SK-N-SH (cell line): ENCODE results near the gene PHACTR3. TPM values are rescaled to one million over a fixed set of nuclear protein-coding genes. Genes with fewer than 3 reads are reported as not detected.

ENCODE experiments used
- CTCF ChIA-PET: fragments of 300-600, 350-600 bp; formaldehyde crosslinking; extraction: SDS; loops from one replicate; lab custom pipeline; 2021; lab: Yijun Ruan, JAX
- POLR2A ChIA-PET: fragments of 350-600 bp; sonication (Branson Sonifier 250); formaldehyde crosslinking; extraction: SDS; loops from one replicate; lab custom pipeline; 2020; ENCODE audit warnings: antibody characterized with exemption, inconsistent platforms; lab: Yijun Ruan, JAX
- DNase-seq: peaks from one replicate; pipeline ENCODE4 v3.0.0; 2012
- H2AFZ ChIP-seq: fragments of 200-600 bp; sonication (generic); 2 replicates; pipeline ENCODE4 v1.8.1; 2016; ENCODE audit warnings: antibody characterized with exemption, mild to moderate bottlenecking, low read depth
- H3F3A ChIP-seq: fragments of 200-600 bp; sonication (generic); replicated peaks from 2 replicates; pipeline ENCODE3; 2016; ENCODE audit warnings: antibody characterized with exemption, mild to moderate bottlenecking; ENCODE audit not compliant: insufficient read depth
- H3K27ac ChIP-seq, 2 experiments: fragments of 200-500 bp in 1 of 2; fragments of 200-600 bp in 1 of 2; sonication (Bioruptor generic) in 1 of 2; sonication (generic), shearing (Covaris generic) in 1 of 2; 2 replicates each; pipeline versions ENCODE4 v1.5.1 to v1.6.1; 2014 to 2016; ENCODE audit warnings: low read depth in 2 of 2, inconsistent platforms in 1 of 2, low read length in 1 of 2, mild to moderate bottlenecking in 1 of 2, mixed read lengths in 1 of 2
- H3K27me3 ChIP-seq: fragments of 200-600 bp; sonication (generic), shearing (Covaris generic); 2 replicates; pipeline ENCODE4 v1.6.1; 2016; ENCODE audit warnings: mixed run types; ENCODE audit not compliant: insufficient read depth
- H3K36me3 ChIP-seq, 2 experiments: fragments of 200-500 bp in 1 of 2; fragments of 200-600 bp in 1 of 2; sonication (Bioruptor generic) in 1 of 2; sonication (generic) in 1 of 2; replicated peaks in 1 of 2; 2 replicates each; pipeline versions ENCODE3 to v1.5.1; 2014 to 2016; ENCODE audit warnings: low read length in 1 of 2, mild to moderate bottlenecking in 1 of 2; ENCODE audit not compliant: insufficient read depth in 2 of 2, control insufficient read depth in 1 of 2
- H3K4me1 ChIP-seq, 2 experiments: fragments of 200-500 bp in 1 of 2; fragments of 200-600 bp in 1 of 2; sonication (Bioruptor generic) in 1 of 2; sonication (generic), shearing (Covaris generic) in 1 of 2; 2 replicates each; pipeline versions ENCODE4 v1.5.1 to v1.6.1; 2014 to 2016; ENCODE audit warnings: low read depth in 1 of 2, low read length in 1 of 2, mixed run types in 1 of 2; ENCODE audit not compliant: insufficient read depth in 2 of 2, control insufficient read depth in 1 of 2
- H3K4me2 ChIP-seq: fragments of 200-600 bp; sonication (generic), shearing (Covaris generic); 2 replicates; pipeline ENCODE4 v1.6.1; 2017; ENCODE audit warnings: mixed run types
- H3K4me3 ChIP-seq, 2 experiments: fragments of 200-500 bp in 1 of 2; fragments of 200-600 bp in 1 of 2; sonication (Bioruptor generic) in 1 of 2; sonication (generic), shearing (Covaris generic) in 1 of 2; 2 replicates each; pipeline versions ENCODE4 v1.5.1 to v1.8.1; 2014 to 2016; ENCODE audit warnings: low read depth in 2 of 2, inconsistent platforms in 1 of 2, low read length in 1 of 2, mild to moderate bottlenecking in 1 of 2, mixed read lengths in 1 of 2, moderate library complexity in 1 of 2
- H3K79me2 ChIP-seq: fragments of 200-600 bp; sonication (generic); 2 replicates; pipeline ENCODE4 v1.8.1; 2017; ENCODE audit warnings: mild to moderate bottlenecking; ENCODE audit not compliant: insufficient read depth
- H3K9ac ChIP-seq: fragments of 200-600 bp; sonication (generic); 2 replicates; pipeline ENCODE4 v1.6.1; 2017; ENCODE audit warnings: mixed run types
- H3K9me2 ChIP-seq: fragments of 200-600 bp; sonication (generic); 2 replicates; pipeline ENCODE4 v1.6.1; 2017; ENCODE audit warnings: mixed run types
- H3K9me3 ChIP-seq: fragments of 200-600 bp; sonication (generic); 2 replicates; pipeline ENCODE4 v1.6.1; 2017; ENCODE audit warnings: mixed run types, mild to moderate bottlenecking, moderate library complexity
- H4K20me1 ChIP-seq: fragments of 200-600 bp; sonication (generic); 2 replicates; pipeline ENCODE4 v1.6.1; 2017; ENCODE audit warnings: mild to moderate bottlenecking, mixed run types; ENCODE audit not compliant: insufficient read depth
- EZH2phosphoT487 ChIP-seq: fragments of 200-600 bp; sonication (generic); IDR thresholded peaks from 2 replicates; pipeline ENCODE4 v1.6.1; 2017; ENCODE audit warnings: low read depth, mixed run types, mild to moderate bottlenecking, antibody characterized with exemption, moderate library complexity, borderline replicate concordance
- FOSL2 ChIP-seq: IDR thresholded peaks from 2 replicates; pipeline ENCODE4 v1.4.0; 2012; ENCODE audit warnings: low read depth, mild to moderate bottlenecking, moderate library complexity, borderline replicate concordance
- FOXJ3 ChIP-seq: sonication (generic); formaldehyde crosslinking; IDR thresholded peaks from 2 replicates; pipeline ENCODE4 v1.5.1; 2020; ENCODE audit warnings: mild to moderate bottlenecking, missing genetic modification reagents
- FOXM1 ChIP-seq: IDR thresholded peaks from 2 replicates; pipeline ENCODE4 v1.4.0; 2012; ENCODE audit warnings: low read depth, mild to moderate bottlenecking
- GABPA ChIP-seq: IDR thresholded peaks from 2 replicates; pipeline ENCODE4 v1.4.0; 2012; ENCODE audit warnings: low read depth, mild to moderate bottlenecking
- GATA2 ChIP-seq: sonication (generic); formaldehyde crosslinking; IDR thresholded peaks from 2 replicates; pipeline ENCODE4 v1.5.0; 2020; ENCODE audit warnings: mild to moderate bottlenecking, missing genetic modification reagents
- IRF3 ChIP-seq: fragments of 150-350 bp; IDR thresholded peaks from 2 replicates; pipeline ENCODE4 v1.6.1; 2016; ENCODE audit warnings: mild to moderate bottlenecking, low read depth, low read length
- MAX ChIP-seq: IDR thresholded peaks from 2 replicates; pipeline ENCODE4 v1.4.0; 2012; ENCODE audit warnings: low read depth
- MEF2A ChIP-seq: IDR thresholded peaks from 2 replicates; pipeline ENCODE4 v1.4.0; 2012; ENCODE audit warnings: low read depth, borderline replicate concordance
- NFIC ChIP-seq: IDR thresholded peaks from 2 replicates; pipeline ENCODE4 v1.4.0; 2012; ENCODE audit warnings: borderline replicate concordance
- POLR2AphosphoS5 ChIP-seq: IDR thresholded peaks from 2 replicates; pipeline ENCODE4 v1.6.1; 2012; ENCODE audit warnings: low read depth, low read length
- RAD21 ChIP-seq: IDR thresholded peaks from 2 replicates; pipeline ENCODE4 v1.6.1; 2012; ENCODE audit warnings: mild to moderate bottlenecking, low read length
- REST ChIP-seq: IDR thresholded peaks from 2 replicates; pipeline ENCODE4 v1.6.1; 2012; ENCODE audit warnings: mild to moderate bottlenecking, low read depth, low read length, moderate library complexity
- RFX5 ChIP-seq: IDR thresholded peaks from 2 replicates; pipeline ENCODE4 v1.6.1; 2012; ENCODE audit warnings: mild to moderate bottlenecking, improper control_type of control experiment, low read length
- SIN3A ChIP-seq: IDR thresholded peaks from 2 replicates; pipeline ENCODE4 v1.6.1; 2012; ENCODE audit warnings: low read depth, mild to moderate bottlenecking, low read length, moderate library complexity, borderline replicate concordance
- TEAD4 ChIP-seq: IDR thresholded peaks from 2 replicates; pipeline ENCODE4 v1.4.0; 2012; ENCODE audit warnings: mild to moderate bottlenecking, borderline replicate concordance; ENCODE audit not compliant: insufficient read depth
- WGBS: methylation state at CpG from one replicate; pipeline ENCODE4 v1.1.6; 2017; ENCODE audit warnings: low lambda C conversion rate; 5-methylcytosine and 5-hydroxymethylcytosine counted together
- polyA plus RNA-seq, 3 experiments: library from polyadenylated mRNA; depleted of rRNA; stranded (reverse); fragments of >200 nt; gene quantifications; 2 replicates each; pipeline ENCODE4 v1.2.3, GENCODE V29; 2012
- TF ChIP-seq, protein P1 (sequence below): IDR thresholded peaks from 2 replicates; pipeline ENCODE4 v1.4.0; 2012; ENCODE audit warnings: low read depth, borderline replicate concordance

The PHACTR3 gene
- polyA plus RNA-seq, 1 of the 3 experiments (the other 2 are of a cell fraction), result 0.10 TPM

- TF ChIP-seq IRF3 (no peak), FOXJ3 (CRISPR knock-in tag) (no peak), MEF2A (no peak)
- TF ChIP-seq, all 33 proteins: peak for 0
Observed at GRCh38 chr20:59662856-59663512, 58.6 kb downstream of the PHACTR3 start (continued).

- WGBS, result 37% methylated on average over 15 of the region's 15 CpGs
- TF ChIP-seq NFIC (no peak), IRF3 (no peak), TEAD4 (no peak), RFX5 (no peak), FOXM1 (no peak), MAX (no peak), GABPA (no peak), REST (no peak), FOSL2 (no peak), POLR2AphosphoS5 (no peak), GATA2 (CRISPR knock-in tag) (no peak), RAD21 (no peak), SIN3A (no peak), EZH2phosphoT487 (no peak)
- TF ChIP-seq, protein P1, sequence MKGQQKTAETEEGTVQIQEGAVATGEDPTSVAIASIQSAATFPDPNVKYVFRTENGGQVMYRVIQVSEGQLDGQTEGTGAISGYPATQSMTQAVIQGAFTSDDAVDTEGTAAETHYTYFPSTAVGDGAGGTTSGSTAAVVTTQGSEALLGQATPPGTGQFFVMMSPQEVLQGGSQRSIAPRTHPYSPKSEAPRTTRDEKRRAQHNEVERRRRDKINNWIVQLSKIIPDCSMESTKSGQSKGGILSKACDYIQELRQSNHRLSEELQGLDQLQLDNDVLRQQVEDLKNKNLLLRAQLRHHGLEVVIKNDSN, result no peak
- POLR2A ChIA-PET, result no interaction called here
- no peak overlapping the region for H3K9ac ChIP-seq
- H2AFZ ChIP-seq, result no peak overlapping the region
- no peaks in the 10 kb centered on the region for H3K27me3 ChIP-seq
- H3K36me3 ChIP-seq, result no peaks in the 10 kb centered on the region
- H3K79me2 ChIP-seq, result no peaks in the 10 kb centered on the region
- DNase-seq, result no peak
- no peaks in the 10 kb centered on the region for H3K9me2 ChIP-seq
- CTCF ChIA-PET, result interaction anchor here (1.2 kb wide), 1 partner anchor 92 kb away, joined by 3 read pairs; no protein-coding TSS in a partner anchor
- H3K4me2 ChIP-seq, result no peak overlapping the region
- H3F3A ChIP-seq, result no peaks in the 10 kb centered on the region
- no peaks in the 10 kb centered on the region for H4K20me1 ChIP-seq
- no peak overlapping the region for H3K4me3 ChIP-seq
- H3K4me1 ChIP-seq, result peaks cover 0 to 3% of the 10 kb centered on the region in 2 experiments; a peak in 1 of 4 replicates
- H3K9me3 ChIP-seq, result no peaks in the 10 kb centered on the region
- no peak overlapping the region for H3K27ac ChIP-seq
Observed at GRCh38 chr20:59663513-59664060, 59.2 kb downstream of the PHACTR3 start.
